Stimulated activated naive CD8-positive, alpha-beta T cell treated with anti-CD3 and anti-CD28 coated beads, Interleukin-15, Interleukin-2, amounts not matched to agents 100 ng/mL and 50 ng/mL, for 24 hours (primary cell): ENCODE measurements around the gene KLHL29.

ENCODE experiments used
- H3K27ac Mint-ChIP-seq: one replicate; pipeline ENCODE4 v1.8.0; 2021; ENCODE audit warnings: mild to moderate bottlenecking, mixed read lengths
- H3K27me3 Mint-ChIP-seq: one replicate; pipeline ENCODE4 v1.8.0; 2021; ENCODE audit warnings: mixed read lengths
- H3K36me3 Mint-ChIP-seq: one replicate; pipeline ENCODE4 v1.8.0; 2021; ENCODE audit warnings: low read depth, mixed read lengths
- H3K4me1 Mint-ChIP-seq: one replicate; pipeline ENCODE4 v1.8.0; 2021; ENCODE audit warnings: low read depth, mixed read lengths
- H3K4me3 Mint-ChIP-seq: one replicate; pipeline ENCODE4 v1.8.0; 2021; ENCODE audit warnings: mild to moderate bottlenecking, mixed read lengths
- H3K9me3 Mint-ChIP-seq: one replicate; pipeline ENCODE4 v1.8.0; 2021; ENCODE audit warnings: mixed read lengths

Gene KLHL29

DNA sequence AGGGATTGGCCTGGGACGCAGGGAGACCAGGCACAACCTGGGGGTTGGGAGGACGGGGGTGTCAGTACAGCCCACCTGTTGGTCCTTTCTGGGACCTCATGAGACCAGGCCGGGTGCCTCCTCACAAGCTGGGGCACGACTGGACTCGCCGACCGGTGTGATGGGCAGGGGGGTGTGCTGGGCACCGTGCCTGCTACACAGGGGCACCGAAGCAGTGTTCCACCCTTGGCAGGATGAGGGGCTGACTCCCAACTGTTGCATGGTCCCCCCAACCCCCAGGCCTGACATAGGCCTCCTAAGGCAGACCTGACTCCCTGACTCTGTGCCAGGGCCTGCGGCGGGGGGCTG, 285.2 kb downstream of the KLHL29 start:
- no peak overlapping the region for H3K27ac Mint-ChIP-seq
- H3K27me3 Mint-ChIP-seq: peaks cover 5% of the 10 kb centered on the region
- H3K9me3 Mint-ChIP-seq: no peaks in the 10 kb centered on the region
- H3K36me3 Mint-ChIP-seq: no peaks in the 10 kb centered on the region
- H3K4me3 Mint-ChIP-seq: no peak overlapping the region
- no peaks in the 10 kb centered on the region for H3K4me1 Mint-ChIP-seq

DNA sequence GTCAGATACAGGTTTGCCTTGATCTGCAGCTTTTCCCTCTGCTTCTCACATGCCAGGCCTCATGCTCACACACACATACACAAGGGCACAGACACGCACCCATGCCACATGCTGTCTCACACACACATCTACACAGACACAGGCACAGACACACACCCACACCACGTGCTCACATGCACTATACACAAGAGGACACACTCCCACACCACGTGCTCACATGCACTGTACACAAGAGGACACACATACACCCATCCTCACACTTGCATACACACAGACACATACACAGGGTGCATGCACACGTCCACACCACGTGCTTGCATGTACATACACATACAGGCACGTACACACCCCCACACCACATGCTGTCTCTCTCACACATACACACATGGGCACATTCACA, 288.1 kb downstream of the KLHL29 start:
- no peaks in the 10 kb centered on the region for H3K36me3 Mint-ChIP-seq
- peaks cover 5% of the 10 kb centered on the region for H3K27me3 Mint-ChIP-seq
- H3K4me3 Mint-ChIP-seq: no peak overlapping the region
- H3K27ac Mint-ChIP-seq: no peak overlapping the region
- no peaks in the 10 kb centered on the region for H3K4me1 Mint-ChIP-seq
- no peaks in the 10 kb centered on the region for H3K9me3 Mint-ChIP-seq

DNA sequence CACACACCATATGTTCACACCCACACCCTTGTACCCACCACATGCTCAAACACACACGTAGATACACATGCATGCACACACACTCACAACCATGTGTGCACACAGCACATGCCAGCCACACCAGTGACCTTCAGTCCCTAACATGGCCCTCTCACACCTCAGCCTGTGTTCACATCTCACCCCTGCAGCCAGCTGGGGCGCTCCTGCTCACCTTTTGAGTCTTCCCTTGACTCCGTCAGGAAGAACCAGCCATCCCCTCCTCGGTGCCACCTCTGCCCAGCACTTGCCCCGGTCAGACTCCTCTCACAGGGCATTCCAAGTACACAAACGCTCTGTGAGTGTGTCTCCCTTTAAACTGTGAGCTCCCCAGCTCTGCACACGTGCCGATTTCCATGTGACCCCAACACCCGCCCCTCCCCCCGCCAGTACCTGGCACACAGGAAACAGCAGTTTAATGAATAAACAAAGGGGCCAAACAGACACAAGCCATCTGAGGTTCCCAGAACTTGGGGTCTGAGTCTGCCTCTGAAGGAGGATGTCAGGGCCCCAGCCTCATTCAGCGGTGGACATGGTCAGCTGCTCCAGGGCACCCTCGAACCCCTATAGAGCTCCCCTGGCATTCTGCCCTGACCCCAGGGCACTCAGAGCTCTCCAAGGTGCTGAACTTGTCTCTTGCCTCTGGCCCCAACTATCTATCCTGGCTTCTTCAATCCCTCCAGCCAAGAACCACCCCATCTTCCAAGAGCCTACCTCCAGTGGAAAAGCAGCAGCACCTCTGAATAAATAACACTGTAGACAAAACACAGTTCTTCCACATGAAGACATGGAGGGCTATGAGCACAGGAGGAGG, 289.1 kb downstream of the KLHL29 start:
- Mint-ChIP-seq H3K36me3 (no peaks in the 10 kb centered on the region), H3K4me3 (no peak overlapping the region), H3K27me3 (peaks cover 5% of the 10 kb centered on the region), H3K27ac (no peak overlapping the region), H3K4me1 (no peaks in the 10 kb centered on the region), H3K9me3 (no peaks in the 10 kb centered on the region)

DNA sequence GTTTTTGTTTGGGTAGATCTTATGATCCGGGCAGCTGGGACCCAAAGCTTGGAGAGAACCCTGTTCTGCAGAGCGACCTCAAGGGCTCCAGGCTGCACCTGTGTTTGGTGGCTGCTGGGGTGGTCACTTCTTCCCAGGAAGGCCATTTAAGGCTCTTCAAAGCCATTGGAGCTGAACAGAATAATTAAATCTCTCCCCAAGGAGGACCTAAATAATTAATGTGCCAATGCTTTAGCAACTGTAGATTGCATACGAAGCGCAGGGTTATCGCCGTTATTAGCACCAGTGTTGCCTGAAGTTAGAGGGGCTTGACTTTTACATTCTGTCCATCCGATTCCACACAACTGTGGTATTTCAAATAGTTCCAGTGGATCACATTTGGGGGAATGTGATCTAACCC, 290.5 kb downstream of the KLHL29 start:
- Mint-ChIP-seq H3K27ac (no peak overlapping the region), H3K4me3 (no peak overlapping the region), H3K4me1 (no peaks in the 10 kb centered on the region), H3K36me3 (no peaks in the 10 kb centered on the region), H3K9me3 (no peaks in the 10 kb centered on the region), H3K27me3 (peaks cover 5% of the 10 kb centered on the region)

DNA sequence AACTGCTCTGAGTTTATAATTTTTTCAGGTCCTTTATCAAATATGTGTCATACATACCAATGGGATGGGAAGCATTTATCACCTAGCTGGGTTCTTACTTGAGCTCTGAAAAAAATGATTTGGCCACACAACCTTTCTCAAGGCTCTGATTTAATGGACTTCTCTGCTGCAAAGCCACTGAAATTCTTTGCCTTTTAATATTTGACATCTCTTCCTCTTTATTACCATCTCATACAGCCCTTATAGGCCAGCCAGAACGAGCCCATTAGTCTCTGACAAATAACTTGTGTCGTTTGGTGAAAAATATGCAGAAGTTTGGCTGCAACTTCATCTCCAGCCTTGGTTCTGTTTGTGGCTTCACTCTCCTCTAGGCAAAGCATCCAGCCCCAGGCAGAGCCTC, 292.9 kb downstream of the KLHL29 start:
- Mint-ChIP-seq H3K4me1 (no peaks in the 10 kb centered on the region), H3K27ac (no peak overlapping the region), H3K9me3 (no peaks in the 10 kb centered on the region), H3K27me3 (peaks cover 5% of the 10 kb centered on the region), H3K4me3 (no peak overlapping the region), H3K36me3 (no peaks in the 10 kb centered on the region)

DNA sequence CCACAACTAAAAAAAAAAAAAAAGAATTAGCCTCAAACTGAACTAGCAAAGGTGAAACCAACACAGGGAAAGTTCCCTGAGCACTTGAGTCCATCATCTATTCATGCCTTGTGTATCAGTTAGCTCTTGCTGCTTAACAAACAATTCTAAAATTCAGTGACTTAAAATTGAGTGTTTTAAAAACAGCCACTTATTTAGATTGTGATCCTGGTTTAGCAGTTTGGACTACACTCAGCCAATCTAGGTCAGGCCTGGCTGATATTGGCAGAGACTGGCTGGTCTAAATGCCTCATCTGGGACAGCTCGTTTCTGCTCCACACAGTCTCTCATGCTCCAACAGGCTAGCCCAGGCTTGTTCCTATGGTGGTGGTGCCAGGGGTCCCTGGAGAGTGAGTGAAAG, 294.1 kb downstream of the KLHL29 start:
- Mint-ChIP-seq H3K27me3 (no peaks in the 10 kb centered on the region), H3K4me1 (no peaks in the 10 kb centered on the region), H3K9me3 (no peaks in the 10 kb centered on the region), H3K27ac (no peak overlapping the region), H3K36me3 (no peaks in the 10 kb centered on the region), H3K4me3 (no peak overlapping the region)

DNA sequence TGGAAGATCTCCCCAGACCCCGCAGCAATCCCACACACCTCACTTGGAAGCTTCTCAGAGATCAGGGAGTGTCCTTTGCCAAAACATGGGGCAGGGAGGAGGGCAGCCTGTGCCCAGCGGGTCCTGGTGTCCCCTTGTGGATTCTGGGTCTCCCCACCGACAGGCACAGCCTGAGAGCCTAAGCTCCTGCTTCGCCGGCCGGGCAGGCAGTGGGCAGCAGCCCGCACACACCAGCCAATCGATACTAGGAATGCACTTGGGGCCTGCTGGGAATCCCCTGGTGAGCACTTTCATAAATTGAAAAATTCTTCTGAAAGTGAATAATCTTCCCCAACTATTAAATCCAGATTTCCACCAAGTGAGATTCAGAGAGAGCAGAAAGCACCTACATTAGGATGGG, 296.0 kb downstream of the KLHL29 start:
- H3K4me1 Mint-ChIP-seq: no peaks in the 10 kb centered on the region
- H3K27ac Mint-ChIP-seq: no peak overlapping the region
- H3K4me3 Mint-ChIP-seq: no peak overlapping the region
- no peaks in the 10 kb centered on the region for H3K9me3 Mint-ChIP-seq
- no peaks in the 10 kb centered on the region for H3K27me3 Mint-ChIP-seq
- H3K36me3 Mint-ChIP-seq: no peaks in the 10 kb centered on the region

DNA sequence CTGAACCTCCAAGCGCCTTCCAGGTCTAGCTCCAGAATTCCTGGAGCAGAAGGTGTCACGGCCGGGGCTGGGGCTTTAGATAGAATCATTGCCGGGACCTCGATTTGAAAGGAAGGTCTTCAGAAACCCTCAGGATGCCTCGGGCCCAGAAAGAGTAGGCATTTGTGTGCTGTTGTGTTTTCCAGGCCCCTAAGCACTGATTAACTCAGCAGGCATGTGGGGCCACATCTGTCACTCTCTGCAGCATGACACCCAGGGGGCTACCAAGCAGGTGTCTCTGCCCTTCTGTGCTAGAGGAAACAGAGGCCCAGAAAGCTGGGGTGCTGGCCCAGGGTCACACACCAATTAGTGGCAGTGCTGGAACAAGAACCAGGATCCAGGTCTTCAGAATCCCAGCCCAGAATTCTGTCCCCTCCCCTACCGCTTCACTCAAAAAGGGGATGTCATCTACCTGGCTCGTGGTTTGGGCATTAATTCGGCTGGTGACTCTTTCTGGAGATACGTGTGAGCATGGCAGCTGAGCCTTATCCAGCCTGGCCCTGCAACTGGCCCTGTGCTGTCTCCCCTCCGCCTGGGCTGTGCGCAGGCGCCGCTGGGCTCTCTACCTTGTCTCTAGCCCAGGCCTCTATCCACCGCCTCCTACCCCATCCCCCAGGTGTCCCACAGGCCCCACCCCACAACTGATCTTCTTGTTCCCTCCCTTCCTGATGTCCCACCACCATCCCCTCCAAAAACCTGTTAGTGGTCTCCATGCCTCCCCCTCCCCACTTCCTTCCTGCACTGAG, 296.6 kb downstream of the KLHL29 start:
- no peaks in the 10 kb centered on the region for H3K27me3 Mint-ChIP-seq
- no peak overlapping the region for H3K27ac Mint-ChIP-seq
- H3K4me1 Mint-ChIP-seq: no peaks in the 10 kb centered on the region
- no peaks in the 10 kb centered on the region for H3K36me3 Mint-ChIP-seq
- no peak overlapping the region for H3K4me3 Mint-ChIP-seq
- no peaks in the 10 kb centered on the region for H3K9me3 Mint-ChIP-seq

DNA sequence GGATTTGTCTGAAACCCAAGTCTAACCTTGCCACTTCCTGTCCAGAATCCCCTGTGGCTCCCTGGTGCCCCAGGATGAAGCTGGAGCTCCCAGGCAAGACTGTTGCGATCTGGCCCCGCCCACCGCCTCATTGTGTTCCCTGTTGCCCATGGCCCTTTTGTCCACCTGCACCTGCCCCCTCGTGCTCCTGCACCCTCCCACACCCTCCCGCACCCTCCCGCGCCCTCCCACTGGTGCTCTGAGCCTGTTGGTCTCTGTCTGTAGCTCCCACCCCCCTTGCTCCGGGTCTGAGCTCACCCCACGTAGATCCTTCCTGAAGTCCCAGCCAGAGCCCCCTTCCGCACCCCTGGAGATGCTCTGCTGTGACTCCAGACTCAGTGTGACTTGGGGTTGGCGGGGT, 297.5 kb downstream of the KLHL29 start:
- no peaks in the 10 kb centered on the region for H3K36me3 Mint-ChIP-seq
- no peaks in the 10 kb centered on the region for H3K4me1 Mint-ChIP-seq
- H3K4me3 Mint-ChIP-seq: no peak overlapping the region
- no peaks in the 10 kb centered on the region for H3K9me3 Mint-ChIP-seq
- no peak overlapping the region for H3K27ac Mint-ChIP-seq
- no peaks in the 10 kb centered on the region for H3K27me3 Mint-ChIP-seq

DNA sequence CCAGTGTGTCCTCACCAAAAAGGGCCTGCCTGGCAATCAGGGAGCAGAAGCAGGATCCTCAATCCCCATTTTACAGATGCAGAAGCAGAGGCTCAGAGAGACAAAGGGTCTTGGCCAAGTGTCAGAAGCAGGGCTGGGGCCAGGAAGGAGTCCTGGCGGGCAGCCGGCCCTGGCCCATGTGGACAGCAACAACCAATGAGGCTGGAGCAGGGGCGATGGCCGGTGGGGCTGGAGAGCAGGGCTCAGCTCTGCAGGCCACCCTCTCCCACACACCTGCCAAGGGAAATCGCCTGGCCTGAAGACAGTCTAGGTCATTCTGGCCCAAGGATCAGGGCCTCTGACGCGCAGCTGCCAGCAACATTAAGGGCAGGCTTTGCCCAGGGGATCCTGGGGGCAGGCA, 298.0 kb downstream of the KLHL29 start:
- Mint-ChIP-seq H3K9me3 (no peaks in the 10 kb centered on the region), H3K27me3 (no peaks in the 10 kb centered on the region), H3K4me1 (no peaks in the 10 kb centered on the region), H3K4me3 (no peak overlapping the region), H3K27ac (no peak overlapping the region), H3K36me3 (no peaks in the 10 kb centered on the region)

DNA sequence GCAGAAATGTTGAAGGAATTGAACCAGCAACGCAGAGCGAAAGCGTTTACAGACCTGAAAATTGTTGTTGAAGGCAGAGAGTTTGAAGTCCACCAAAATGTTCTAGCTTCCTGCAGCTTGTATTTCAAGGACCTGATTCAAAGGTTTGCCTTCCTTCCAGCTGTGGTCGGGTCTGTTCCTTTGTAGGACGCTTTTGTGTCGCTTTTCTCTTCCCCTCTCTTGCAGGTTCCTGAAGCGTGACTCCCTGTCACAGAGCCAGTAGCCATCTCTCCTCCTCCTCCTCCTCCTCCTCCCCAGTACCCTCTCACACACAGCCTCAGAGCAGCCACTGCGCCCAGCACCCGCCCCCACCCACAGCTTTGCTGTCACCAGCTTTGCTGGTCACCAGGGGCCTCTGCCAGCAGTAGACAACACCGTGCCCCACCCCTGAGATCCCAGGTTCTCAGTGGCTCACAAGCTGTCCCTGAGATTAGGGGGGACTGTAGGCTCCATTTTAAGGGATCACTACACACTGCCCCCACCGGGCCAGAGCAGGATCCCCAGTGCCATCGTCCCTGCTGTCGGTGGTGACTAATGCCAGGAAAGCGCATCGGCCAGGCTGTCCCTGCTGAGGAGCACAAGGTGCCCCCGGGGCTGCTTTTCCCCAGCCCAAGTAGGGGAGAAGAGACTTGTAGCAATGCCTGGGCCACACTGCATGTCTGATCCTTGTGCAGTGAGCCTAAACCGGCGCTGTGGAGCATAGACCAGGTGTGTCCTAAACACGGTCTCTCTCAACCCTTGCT, 299.6 kb downstream of the KLHL29 start:
- no peaks in the 10 kb centered on the region for H3K4me1 Mint-ChIP-seq
- no peaks in the 10 kb centered on the region for H3K9me3 Mint-ChIP-seq
- no peaks in the 10 kb centered on the region for H3K36me3 Mint-ChIP-seq
- H3K27ac Mint-ChIP-seq: no peak overlapping the region
- no peaks in the 10 kb centered on the region for H3K27me3 Mint-ChIP-seq
- H3K4me3 Mint-ChIP-seq: no peak overlapping the region

DNA sequence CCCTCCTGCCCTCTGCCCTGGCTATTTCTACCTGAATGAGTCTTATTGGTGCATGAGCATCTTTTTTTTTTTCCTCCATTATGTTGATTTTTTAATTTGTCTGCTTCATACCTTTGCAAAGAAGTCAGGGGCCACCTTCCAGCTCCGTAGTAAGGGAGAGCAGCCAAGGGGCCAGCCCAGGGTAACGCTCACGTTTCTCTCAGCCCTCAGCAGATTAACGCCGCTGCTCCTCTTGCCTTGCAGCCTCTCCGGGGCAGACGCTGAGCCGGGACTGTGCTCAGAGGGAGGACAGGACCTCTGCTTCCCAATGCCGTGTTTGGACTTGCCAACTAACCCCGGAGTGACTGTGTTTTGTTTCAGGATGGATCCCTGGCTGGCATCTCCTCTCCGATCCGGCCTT, 300.2 kb downstream of the KLHL29 start:
- Mint-ChIP-seq H3K9me3 (no peaks in the 10 kb centered on the region), H3K27ac (no peak overlapping the region), H3K36me3 (no peaks in the 10 kb centered on the region), H3K4me3 (no peak overlapping the region), H3K4me1 (no peaks in the 10 kb centered on the region), H3K27me3 (no peaks in the 10 kb centered on the region)

DNA sequence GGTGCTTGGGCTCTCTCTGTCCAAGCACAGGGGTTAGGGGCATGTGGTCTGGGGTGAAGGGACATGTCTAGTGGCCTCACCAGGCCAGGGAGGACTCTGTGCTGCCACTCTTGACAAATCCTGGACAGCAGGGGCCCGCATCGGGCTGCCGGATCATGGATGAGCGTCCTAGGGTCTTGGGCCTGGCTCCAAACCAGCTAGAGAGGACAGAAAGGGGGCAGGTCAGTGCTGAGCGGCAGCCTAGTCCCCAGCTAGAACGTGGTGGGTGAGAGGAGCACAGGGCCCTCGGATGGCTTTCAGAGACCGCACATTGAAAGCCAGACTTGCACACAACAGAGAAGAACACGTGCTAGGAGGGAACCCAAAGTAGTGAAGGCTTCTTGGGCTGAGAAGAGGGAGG, 300.7 kb downstream of the KLHL29 start:
- Mint-ChIP-seq H3K4me1 (no peaks in the 10 kb centered on the region), H3K36me3 (no peaks in the 10 kb centered on the region), H3K9me3 (no peaks in the 10 kb centered on the region), H3K27ac (no peak overlapping the region), H3K27me3 (no peaks in the 10 kb centered on the region), H3K4me3 (no peak overlapping the region)

DNA sequence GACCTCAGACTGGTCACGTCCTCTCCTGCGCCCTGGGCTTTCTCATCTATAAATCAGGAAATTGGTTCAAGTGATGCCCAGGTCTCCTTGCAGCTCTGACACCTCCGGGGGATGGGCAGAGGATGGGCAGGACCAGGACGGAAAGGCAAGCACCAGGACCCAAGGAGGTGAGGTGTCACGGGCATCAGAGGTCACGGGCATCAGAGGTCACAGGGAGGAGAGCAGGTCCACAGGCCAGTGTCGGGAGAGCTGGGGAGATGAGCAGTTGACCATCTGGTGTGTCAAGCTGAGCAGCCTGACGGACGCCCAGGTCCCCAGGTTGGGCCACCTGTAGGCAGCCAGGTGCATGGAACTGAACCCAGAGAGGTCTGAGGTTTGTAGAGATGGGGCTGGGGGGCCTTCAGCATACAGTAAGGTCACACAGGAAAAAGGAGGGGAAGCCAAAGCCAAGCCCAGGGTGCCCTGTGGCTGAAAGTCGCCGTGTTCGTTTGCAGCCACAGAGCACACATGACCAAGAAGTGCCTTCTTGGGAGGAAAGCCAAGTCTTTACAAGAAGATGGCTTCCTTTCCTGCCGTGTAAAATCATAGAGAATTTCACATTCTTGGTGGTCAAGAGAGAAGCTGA, 301.5 kb downstream of the KLHL29 start:
- H3K4me3 Mint-ChIP-seq: no peak overlapping the region
- H3K27me3 Mint-ChIP-seq: no peaks in the 10 kb centered on the region
- H3K36me3 Mint-ChIP-seq: no peaks in the 10 kb centered on the region
- no peaks in the 10 kb centered on the region for H3K9me3 Mint-ChIP-seq
- no peaks in the 10 kb centered on the region for H3K4me1 Mint-ChIP-seq
- H3K27ac Mint-ChIP-seq: no peak overlapping the region

DNA sequence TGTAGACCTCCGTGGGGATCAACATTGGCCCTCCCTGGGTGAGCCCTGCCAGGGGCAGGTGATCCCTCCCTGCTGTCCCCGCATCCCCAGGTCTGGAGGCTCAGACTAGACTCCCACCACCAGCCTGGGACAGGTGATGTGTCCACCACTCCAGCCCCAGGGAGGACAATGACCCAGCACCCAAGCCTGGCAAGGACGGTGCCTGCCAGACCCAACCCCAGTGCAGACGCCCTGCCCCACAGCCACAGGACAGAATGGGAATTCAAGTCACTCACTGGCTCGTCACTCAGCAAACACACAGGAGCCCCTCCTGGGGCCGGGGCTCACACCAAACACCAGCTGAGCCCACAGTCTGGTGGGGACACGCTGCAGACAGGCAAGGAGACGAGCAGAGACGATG, 302.2 kb downstream of the KLHL29 start:
- no peak overlapping the region for H3K4me3 Mint-ChIP-seq
- H3K27me3 Mint-ChIP-seq: no peaks in the 10 kb centered on the region
- H3K4me1 Mint-ChIP-seq: no peaks in the 10 kb centered on the region
- H3K27ac Mint-ChIP-seq: no peak overlapping the region
- H3K36me3 Mint-ChIP-seq: no peaks in the 10 kb centered on the region
- no peaks in the 10 kb centered on the region for H3K9me3 Mint-ChIP-seq
